K562 (cell line): ENCODE measurements around the gene DNER.

Experiments
- BRF1 ChIP-seq: IDR thresholded peaks from 3 replicates; pipeline ENCODE4 v1.6.1; 2011; ENCODE audit warnings: borderline replicate concordance, mild to moderate bottlenecking; ENCODE audit not compliant: insufficient read length; ENCODE audit errors: extremely low read depth
- CBX1 ChIP-seq: sonication (generic); IDR thresholded peaks from 2 replicates; pipeline ENCODE4 v1.6.1; 2016; ENCODE audit warnings: antibody characterized with exemption, low read depth, mild to moderate bottlenecking
- CBX2 ChIP-seq: fragments of 200-600 bp; sonication (generic); IDR thresholded peaks from one replicate; pipeline ENCODE4 v1.6.1; 2012; ENCODE audit warnings: mild to moderate bottlenecking, low read length, inconsistent platforms; ENCODE audit not compliant: insufficient read depth, poor library complexity, severe bottlenecking
- CC2D1A ChIP-seq: fragments of 450-650 bp; IDR thresholded peaks from 2 replicates; pipeline ENCODE4 v1.6.1; 2017; ENCODE audit warnings: mild to moderate bottlenecking
- CHD2 ChIP-seq: IDR thresholded peaks from 2 replicates; pipeline ENCODE4 v1.6.1; 2011; ENCODE audit warnings: low read depth, low read length
- CTCF ChIP-seq, 3 experiments: IDR thresholded peaks in 2 of 3; conservative IDR thresholded peaks in 1 of 3; 2 replicates each; pipeline ENCODE4 v1.5.1; 2011 to 2012; ENCODE audit warnings: low read length in 3 of 3, mild to moderate bottlenecking in 3 of 3, control low read depth in 2 of 3, improper control_type of control experiment in 1 of 3, inconsistent platforms in 1 of 3, low read depth in 1 of 3, mixed read lengths in 1 of 3, moderate library complexity in 1 of 3; ENCODE audit not compliant: insufficient read depth in 2 of 3
- EP300 ChIP-seq: IDR thresholded peaks from 2 replicates; pipeline ENCODE4 v1.6.1; 2012; ENCODE audit warnings: low read length, improper control_type of control experiment
- MYC ChIP-seq, 2 experiments: fragments of 250-450 bp in 1 of 2; sonication (Bioruptor Pico) in 1 of 2; IDR thresholded peaks; 2 replicates each; pipeline versions ENCODE4 v1.5.1 to v1.6.1; 2012 to 2021; ENCODE audit warnings: low read depth in 2 of 2, borderline replicate concordance in 1 of 2, improper control_type of control experiment in 1 of 2, low read length in 1 of 2, mild to moderate bottlenecking in 1 of 2, moderate library complexity in 1 of 2
- RFX5 ChIP-seq: IDR thresholded peaks from 2 replicates; pipeline ENCODE4 v1.6.1; 2011; ENCODE audit warnings: low read depth, mild to moderate bottlenecking, improper control_type of control experiment, low read length
- SLC30A9 ChIP-seq: fragments of 250-450 bp; sonication (Bioruptor Pico); IDR thresholded peaks from 2 replicates; pipeline ENCODE4 v1.8.0; 2022; ENCODE audit warnings: mild to moderate bottlenecking, moderate library complexity
- TAF9B ChIP-seq: fragments of 450-650 bp; IDR thresholded peaks from 2 replicates; pipeline ENCODE4 v1.6.1; 2018; ENCODE audit warnings: mild to moderate bottlenecking; ENCODE audit not compliant: partially characterized antibody
- ZBTB7A ChIP-seq: IDR thresholded peaks from 2 replicates; pipeline ENCODE4 v1.6.1; 2011; ENCODE audit warnings: low read depth, mild to moderate bottlenecking, low read length, moderate library complexity, borderline replicate concordance; ENCODE audit not compliant: control insufficient read depth
- ZNF551 ChIP-seq: fragments of 250-450 bp; sonication (Bioruptor Pico); IDR thresholded peaks from 2 replicates; pipeline ENCODE4 v1.5.0; 2021; ENCODE audit warnings: mild to moderate bottlenecking, moderate library complexity
- ZZZ3 ChIP-seq: fragments of 450-650 bp; IDR thresholded peaks from 2 replicates; pipeline ENCODE4 v1.6.1; 2016; ENCODE audit warnings: antibody characterized with exemption, mild to moderate bottlenecking, moderate library complexity

DNA sequence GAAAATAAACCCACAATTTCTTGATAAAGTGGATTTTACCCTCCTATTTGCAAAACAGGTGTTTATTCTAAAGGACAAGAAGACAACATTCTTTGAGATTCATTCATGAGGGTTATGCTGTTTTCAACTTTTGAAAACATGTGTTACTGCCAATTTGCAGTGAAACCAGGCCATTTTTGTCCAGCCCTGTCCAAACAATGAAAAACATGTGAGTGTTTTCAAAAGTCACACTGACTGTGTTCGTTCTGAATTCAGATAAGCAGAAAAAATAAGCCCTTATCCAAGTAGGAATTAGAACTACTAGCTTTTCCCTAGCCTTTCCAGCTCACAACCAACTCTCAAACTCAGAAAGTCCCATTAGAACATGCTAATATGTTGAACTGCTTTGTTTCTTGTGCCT is 295.2 kb downstream of the DNER start:
- TF ChIP-seq CTCF (IDR thresholded peaks at IDR 0.05 in 2 of 3, conservative IDR thresholded peaks at IDR 0.05 in 1 of 3; ENCODE audit: insufficient read depth in 2 of 3, low read depth in 1 of 3, low read length in 3 of 3) (no peak), BRF1 (no peak), ZBTB7A (no peak), CC2D1A (no peak), ZZZ3 (no peak), CBX2 (no peak), RFX5 (no peak), TAF9B (no peak), MYC (IDR thresholded peaks at IDR 0.05; ENCODE audit: low read depth, low read length) (no peak), MYC (CRISPR knock-in tag; IDR thresholded peaks at IDR 0.05; ENCODE audit: borderline replicate concordance, low read depth) (no peak), SLC30A9 (no peak), ZNF551 (CRISPR knock-in tag) (no peak), EP300 (no peak), CBX1 (no peak), CHD2 (no peak)
